GM13976 (cell line): ENCODE measurements around the gene TDO2.
"Not testable (repeated sequence)": the region's sequence is repeated elsewhere in the genome, so short reads cannot be mapped to it uniquely, and the experiment has no call there.

ENCODE experiments used
- DNase-seq: peaks from one replicate; pipeline ENCODE4 v3.0.0; 2012; ENCODE audit warnings: low spot score
- CTCF ChIP-seq: IDR thresholded peaks from 2 replicates; pipeline ENCODE4 v1.5.1; 2012; ENCODE audit warnings: borderline replicate concordance, mild to moderate bottlenecking; ENCODE audit not compliant: insufficient read depth; ENCODE audit errors: extremely low read depth, missing control alignments, control extremely low read depth
- in situ Hi-C: fragments of 300-500 bp; cut with MboI; formaldehyde crosslinking; loops from one replicate; pipeline ENCODE4 v1.12.0; 2022; ENCODE audit warnings: low sequenced_read_pairs, mixed read lengths, inconsistent platforms; ENCODE audit not compliant: unreplicated experiment

The TDO2 gene

GRCh38 chr4:155889031-155889793 is 14.3 kb upstream of the TDO2 start:
- in situ Hi-C loops: no loop called here
- DNase-seq: no peak
- no peak for TF ChIP-seq CTCF

GRCh38 chr4:155889946-155890345 is 13.6 kb upstream of the TDO2 start:
- no peak for TF ChIP-seq CTCF
- in situ Hi-C loops: no loop called here
- DNase-seq: no peak

- DNase-seq: no peak
- in situ Hi-C loops: no loop called here
- TF ChIP-seq CTCF: no peak
These were observed 12.4 kb upstream of the TDO2 start for GRCh38 chr4:155891058-155891457.

- in situ Hi-C loops, DNase-seq: not testable (repeated sequence)
These were observed 5.1 kb upstream of the TDO2 start for GRCh38 chr4:155898371-155898770.

- in situ Hi-C loops: no loop called here
These were observed 3.6 kb upstream of the TDO2 start for GRCh38 chr4:155899891-155900290.

GRCh38 chr4:155900381-155900780 is 3.1 kb upstream of the TDO2 start:
- TF ChIP-seq CTCF: no peak
- in situ Hi-C loops: no loop called here
- DNase-seq: no peak

More at GRCh38 chr4:155899891-155900290, 3.6 kb upstream of the TDO2 start:
- no peak for TF ChIP-seq CTCF
- no peak for DNase-seq

GRCh38 chr4:155901013-155901412 is 2.5 kb upstream of the TDO2 start:
- in situ Hi-C loops: no loop called here
- TF ChIP-seq CTCF: no peak
- no peak for DNase-seq
